GM19025 (cell line): ENCODE measurements around the gene BARX2.
"Not testable (repeated sequence)": the region's sequence is repeated elsewhere in the genome, so short reads cannot be mapped to it uniquely, and the experiment has no call there.

Experiments
- ATAC-seq: cut with Tn5 transposase; IDR thresholded peaks from one replicate; pipeline ENCODE4 v1.9.1; 2021; ENCODE audit warnings: mild to moderate bottlenecking, low read depth, moderate library complexity; ENCODE audit not compliant: unreplicated experiment

The BARX2 gene, protein sequence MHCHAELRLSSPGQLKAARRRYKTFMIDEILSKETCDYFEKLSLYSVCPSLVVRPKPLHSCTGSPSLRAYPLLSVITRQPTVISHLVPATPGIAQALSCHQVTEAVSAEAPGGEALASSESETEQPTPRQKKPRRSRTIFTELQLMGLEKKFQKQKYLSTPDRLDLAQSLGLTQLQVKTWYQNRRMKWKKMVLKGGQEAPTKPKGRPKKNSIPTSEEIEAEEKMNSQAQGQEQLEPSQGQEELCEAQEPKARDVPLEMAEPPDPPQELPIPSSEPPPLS

DNA sequence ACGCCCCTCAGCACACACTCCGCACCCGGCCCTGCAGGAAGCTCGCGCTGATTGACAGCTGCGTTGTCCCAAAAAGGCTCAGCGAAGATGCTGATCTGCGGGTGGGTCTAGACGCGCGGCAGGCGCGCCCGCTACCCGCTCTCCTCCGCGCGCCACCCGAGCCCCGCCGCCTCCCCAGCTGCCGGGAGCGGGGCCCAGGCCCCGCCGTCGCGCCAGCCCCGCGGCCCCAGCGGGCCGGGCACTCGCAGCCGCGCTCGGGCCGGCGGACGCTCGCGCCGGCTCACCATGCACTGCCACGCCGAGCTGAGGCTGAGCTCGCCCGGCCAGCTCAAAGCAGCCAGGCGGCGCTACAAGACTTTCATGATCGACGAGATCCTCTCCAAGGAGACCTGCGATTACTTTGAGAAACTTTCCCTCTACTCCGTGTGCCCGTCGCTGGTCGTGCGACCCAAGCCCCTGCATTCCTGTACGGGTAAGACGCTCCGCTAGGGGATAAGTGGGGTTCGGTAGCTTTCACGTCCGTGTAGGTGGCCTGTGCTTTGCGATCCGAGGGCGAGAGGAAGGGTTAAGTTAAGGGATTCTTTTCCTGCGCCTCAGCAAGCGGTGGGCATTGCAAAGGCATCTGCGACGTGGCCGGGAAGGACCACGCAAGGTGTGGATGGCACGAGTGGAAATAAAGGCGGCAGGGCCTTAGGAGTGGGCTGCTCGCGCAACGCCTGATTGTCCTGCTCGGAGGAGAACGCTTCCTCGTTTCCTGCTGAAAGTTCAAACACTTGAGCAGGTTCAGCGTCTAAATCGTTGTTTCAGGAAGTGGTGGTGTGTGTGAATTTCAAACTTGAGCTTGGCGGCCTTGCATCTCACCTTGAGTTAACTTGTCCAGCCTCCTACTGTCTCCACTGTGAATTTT is at the start of gene BARX2:
TSS of gene BARX2 (plus strand) at position 98 of the 907 bp plus-strand sequence. CDS start at position 286, 188 bp downstream.
- ATAC-seq: no peak

DNA sequence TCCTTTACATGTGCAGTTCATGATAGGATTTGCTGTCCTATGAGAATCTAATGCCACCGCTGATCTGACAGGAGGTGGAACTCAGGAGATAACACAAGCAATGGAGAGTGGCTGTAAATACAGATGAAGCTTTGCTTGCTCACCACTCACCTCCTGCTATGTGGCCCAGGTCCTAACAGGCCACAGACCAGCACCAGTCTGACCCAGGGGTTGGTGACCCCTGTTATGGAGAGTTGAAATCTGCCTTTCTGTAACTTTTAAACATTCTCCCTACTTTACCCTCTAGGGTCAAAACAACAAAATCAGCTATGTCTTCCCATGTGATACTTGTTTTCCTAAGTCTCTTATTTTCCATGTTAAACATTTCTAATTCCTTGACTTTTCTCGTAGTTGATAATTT is 48.7 kb upstream of the BARX2 start:
- ATAC-seq: no peak

DNA sequence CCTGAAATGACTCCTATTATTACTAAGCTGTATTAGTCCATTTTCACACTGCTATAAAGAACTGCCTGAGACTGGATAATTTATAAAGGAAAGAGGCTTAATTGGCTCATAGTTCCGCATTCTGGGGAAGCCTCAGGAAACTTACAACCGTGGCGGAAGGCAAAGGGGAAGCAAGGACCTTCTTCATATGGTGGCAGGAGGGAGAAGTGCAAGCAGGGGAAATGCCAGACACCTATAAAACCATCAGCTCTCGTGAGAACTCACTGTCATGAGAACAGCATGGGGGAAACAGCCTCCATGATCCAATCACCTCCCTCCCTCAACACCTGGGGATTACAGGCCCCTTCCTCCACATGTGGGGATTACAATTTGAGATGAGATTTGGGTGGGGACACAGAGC is 47.9 kb upstream of the BARX2 start:
- not testable (repeated sequence) for ATAC-seq

DNA sequence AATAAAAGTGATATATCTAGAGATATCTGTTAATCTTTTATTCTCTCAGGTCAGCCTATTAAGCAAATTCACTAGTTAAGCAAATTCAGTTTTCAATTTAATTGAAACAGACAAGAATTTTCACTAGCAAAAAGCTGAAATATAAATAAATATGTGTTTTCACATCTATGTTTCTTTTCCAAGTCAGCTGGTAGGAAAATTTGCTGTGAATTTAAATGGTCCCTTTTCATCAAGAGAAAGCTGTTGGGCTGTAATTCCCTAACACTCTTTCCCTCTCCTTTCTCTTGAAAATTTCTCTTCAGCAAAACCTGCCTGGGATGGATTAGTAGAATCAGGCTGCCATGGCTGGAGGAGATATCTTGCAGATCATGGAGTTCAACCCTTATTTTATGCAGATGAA is 46.9 kb upstream of the BARX2 start:
- no peak for ATAC-seq

DNA sequence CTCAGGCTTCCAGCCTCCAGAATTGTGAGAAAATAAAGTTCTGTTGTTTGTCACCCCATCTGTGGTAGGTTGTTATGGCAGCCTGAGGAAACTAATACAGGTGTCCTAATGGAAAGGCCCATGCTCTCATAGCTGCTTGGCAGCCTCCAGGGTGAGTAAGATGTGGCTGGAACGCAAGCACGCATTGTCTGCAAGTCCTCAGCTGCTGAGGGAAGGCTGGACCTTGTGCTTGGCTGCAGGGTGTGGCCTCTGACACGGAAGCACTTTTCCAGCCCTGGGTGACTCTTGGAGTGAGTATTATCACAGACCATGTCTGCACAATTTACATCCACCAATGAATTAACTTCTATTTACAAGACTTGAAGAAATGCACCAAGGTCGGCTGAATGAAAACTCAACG is 44.4 kb upstream of the BARX2 start:
- no peak for ATAC-seq

DNA sequence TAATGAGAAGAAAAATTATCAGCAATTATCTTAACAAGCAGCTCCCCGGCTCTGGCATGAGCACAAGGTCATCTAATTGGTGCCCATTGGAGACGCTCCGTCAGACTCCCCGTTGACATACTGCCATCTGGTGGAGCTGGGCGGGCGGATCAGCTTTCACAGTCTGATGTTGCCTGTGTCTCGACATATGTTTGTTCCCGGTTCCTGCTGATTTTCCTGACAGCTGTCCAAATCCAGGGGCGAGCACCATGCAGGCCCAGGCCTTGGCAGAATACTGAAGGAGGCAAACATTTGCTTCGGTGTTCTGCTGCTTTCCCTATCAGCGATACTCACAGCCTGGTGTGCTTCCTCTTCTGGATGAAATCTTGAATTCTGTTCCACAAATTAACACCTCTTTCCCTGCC is 43.8 kb upstream of the BARX2 start:
- ATAC-seq: no peak

DNA sequence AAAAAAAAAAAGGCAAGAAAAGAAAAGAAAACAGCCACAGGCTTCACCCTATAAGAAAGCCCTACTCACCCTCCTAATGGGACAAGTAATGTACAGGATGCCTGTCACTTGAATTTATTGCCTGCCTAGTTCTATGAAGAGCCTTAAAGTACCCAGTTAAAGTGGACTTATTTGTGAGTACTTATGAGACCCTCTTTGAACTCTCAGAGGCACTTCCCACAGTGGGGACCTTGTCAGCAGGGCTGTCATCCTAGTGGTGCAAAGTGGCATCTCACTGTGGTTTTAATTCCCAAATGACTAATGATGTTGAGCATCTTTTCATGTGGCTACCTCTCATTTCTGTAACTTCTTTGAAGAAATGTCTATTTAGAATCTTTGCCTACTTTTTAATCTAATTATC is 41.8 kb upstream of the BARX2 start:
- ATAC-seq: no peak

DNA sequence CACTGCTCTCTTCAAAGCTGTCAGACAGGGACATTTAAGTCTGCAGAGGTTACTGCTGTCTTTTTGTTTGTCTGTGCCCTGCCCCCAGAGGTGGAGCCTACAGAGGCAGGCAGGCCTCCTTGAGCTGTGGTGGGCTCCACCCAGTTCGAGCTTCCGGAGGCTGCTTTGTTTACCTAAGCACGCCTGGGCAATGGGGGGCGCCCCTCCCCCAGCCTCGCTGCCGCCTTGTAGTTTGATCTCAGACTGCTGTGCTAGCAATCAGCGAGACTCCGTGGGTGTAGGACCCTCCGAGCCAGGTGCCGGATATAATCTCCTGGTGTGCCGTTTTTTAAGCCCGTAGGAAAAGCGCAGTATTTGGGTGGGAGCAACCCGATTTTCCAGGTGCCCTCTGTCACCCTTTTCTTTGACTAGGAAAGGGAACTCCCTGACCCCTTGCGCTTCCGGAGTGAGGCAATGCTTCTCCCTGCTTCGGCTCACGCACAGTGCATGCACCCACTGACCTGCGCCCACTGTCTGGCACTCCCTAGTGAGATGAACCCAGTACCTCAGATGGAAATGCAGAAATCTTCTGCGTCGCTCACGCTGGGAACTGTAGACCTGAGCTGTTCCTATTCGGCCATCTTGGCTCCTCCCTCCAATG is 31.2 kb upstream of the BARX2 start:
- not testable (repeated sequence) for ATAC-seq

DNA sequence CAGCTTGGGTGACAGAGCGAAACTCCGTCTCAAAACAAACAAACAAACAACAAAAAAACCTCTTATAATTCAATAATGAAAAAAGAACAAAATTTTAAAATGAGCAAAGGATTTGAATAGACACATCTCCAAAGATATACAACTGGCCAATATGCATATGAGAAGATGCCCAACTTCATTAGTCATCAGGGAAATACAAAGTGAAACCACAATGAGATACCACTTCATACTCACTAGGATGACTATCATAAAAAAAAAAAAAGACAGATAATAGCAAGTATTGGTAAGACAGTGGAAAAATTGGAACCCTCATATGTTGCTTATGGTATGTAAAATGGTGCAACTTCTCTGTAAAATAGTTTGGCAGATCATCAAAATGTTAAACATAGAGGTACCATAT is 28.7 kb upstream of the BARX2 start:
- no peak for ATAC-seq

DNA sequence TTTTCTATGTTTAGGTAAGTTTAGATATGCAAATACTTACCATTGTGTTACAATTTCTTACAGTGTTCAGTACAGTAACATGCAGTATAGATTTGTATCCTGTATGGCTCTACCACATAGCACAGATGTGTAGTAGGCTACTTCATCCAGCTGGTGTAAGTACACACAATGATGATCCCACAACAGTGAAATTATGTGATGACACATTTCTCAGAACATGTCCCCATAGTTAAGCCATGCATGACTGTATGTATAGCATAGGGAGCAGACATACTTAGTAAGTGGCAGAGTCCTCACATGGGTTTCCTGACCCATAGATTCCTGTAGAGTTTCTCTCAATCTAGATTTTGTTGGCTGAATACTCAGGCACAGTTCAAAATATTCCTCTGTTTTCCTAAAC is 26.8 kb upstream of the BARX2 start:
- ATAC-seq: no peak

DNA sequence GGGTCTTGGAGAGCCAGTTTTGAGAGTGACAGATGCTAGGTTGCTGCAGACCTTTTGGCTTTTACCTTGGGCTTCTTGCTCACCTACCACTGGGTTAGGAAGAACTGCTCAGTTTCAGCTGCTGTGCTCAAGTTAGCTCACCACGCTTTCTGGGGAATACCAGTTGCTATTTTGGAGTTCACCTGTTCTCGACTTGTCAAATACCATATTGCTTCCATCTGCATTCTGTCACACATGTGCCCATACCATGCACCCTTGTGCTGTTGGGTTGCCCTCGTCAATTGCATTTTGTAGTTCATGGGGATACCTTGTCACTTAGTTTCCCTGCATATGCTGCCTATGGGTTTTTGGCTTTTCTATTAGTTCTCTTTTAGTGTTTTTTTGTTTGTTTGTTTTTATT is 23.0 kb upstream of the BARX2 start:
- ATAC-seq: no peak

DNA sequence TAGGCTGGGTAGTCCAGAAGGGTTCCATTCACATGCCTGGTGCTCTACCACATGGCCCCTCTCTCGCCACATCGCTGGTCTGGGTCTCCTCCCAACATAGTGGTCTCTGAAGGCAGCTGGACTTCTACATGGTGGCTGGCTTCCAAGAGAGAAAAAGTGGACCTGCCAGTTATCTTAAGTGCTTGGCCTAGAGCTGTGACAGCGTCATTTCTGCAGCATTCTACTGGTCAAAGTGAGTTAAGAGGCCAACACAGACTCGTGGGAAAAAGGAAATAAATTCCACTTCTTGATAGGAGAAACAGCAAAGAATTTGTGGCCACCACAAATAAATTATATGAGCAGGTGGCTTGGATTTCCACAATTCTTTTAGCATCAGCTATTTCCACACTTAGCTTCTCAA is 21.0 kb upstream of the BARX2 start:
- ATAC-seq: no peak

DNA sequence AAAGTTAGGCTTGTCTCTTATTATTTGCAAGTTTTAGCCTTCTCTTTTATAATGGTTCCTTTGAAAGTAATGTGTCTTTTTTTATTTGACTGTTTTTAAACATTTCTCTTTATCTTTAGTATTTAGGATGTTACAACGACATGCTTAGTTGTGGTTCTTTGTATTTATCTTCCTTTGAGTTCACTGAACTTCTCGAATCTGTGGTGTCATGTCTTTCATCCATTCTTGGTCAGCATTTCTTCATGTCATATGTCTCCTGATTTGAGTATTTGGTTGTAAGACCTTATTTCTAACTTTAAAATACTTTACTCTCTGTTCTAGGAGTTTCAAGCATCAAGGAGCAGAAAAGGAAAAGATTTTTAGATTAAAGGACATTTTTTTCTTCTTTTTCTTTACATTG is 15.9 kb upstream of the BARX2 start:
- no peak for ATAC-seq

DNA sequence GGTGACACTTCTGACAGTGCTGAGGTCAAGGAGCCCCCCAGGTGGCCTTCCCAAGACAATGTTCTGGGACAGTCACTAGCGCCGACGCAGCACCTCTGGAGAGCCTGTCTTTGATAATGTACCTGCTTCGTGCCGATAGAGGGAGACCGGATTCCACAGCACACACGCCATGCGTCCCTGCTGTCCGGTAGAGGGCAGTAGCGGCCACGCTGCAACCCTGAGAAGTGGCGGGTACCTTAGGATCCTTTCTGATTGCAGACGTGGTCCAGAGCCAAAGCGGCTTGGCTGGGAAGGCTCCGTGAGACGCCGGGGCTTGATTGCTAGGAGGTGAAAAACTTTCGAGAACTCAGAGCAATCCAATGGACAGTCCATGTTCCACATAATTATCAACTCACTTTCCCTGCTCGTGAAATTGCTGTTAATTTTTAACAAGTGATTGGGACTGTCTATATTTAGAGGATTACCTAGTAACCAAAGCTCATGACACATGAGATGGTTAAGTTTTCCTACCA is 11.4 kb upstream of the BARX2 start:
- ATAC-seq: peak; percentile 99

DNA sequence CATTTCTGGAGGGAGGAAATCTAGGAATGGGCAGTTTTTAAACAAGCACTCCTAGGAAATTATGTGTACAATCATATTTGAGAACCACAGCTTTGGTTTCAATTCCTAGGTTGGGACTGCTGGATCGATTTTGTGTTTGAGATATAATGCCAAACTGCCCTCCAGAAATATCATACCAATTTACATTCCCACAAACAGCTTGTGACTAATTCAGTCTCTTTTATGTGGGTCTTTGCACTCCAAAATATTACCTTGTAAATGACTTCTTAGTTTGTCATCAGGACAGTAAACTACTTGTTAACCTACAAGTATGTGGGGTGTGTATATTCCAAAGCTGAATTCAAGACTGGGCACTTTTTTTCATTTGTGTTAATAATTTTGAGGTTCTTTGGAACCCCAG is 9.8 kb upstream of the BARX2 start:
- no peak for ATAC-seq

DNA sequence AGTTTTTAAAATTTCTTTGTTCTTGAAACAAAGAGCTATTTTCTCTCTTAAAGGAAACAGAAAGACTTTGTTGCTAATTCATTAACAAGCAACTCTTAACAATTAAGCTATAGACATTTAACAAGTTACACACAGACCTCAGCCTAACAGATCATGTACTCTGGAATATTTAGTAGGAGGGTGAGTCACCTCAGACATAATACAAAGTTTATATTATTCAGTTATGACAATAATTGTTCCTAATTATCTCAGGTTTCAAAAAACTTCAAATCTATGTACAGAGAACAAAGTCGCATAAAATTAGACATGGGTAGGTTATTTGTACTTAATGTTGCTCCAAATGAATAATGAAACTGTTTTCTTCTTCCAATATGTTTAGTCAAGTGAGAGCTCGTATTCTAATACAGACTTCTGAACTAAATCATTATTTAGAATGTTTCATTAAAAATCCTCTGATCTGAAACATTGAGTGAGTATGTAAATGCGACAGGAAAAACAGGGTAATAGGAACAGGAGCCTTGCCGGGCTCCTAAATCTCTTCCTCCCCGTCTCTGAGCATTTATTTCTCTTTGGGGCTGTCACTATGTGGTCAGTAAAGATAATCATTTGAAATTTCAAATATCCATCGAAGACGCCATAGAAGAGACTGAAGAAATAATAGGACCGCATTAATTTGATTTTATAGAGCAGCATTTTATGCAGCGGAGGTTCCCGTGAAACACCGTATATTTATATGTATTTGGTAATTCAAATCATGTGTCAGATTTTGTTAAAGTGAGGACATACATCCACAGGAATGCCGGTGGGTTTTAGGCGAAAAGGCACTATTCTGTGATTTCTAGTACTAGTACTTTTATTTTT is 8.7 kb upstream of the BARX2 start:
- ATAC-seq: no peak

DNA sequence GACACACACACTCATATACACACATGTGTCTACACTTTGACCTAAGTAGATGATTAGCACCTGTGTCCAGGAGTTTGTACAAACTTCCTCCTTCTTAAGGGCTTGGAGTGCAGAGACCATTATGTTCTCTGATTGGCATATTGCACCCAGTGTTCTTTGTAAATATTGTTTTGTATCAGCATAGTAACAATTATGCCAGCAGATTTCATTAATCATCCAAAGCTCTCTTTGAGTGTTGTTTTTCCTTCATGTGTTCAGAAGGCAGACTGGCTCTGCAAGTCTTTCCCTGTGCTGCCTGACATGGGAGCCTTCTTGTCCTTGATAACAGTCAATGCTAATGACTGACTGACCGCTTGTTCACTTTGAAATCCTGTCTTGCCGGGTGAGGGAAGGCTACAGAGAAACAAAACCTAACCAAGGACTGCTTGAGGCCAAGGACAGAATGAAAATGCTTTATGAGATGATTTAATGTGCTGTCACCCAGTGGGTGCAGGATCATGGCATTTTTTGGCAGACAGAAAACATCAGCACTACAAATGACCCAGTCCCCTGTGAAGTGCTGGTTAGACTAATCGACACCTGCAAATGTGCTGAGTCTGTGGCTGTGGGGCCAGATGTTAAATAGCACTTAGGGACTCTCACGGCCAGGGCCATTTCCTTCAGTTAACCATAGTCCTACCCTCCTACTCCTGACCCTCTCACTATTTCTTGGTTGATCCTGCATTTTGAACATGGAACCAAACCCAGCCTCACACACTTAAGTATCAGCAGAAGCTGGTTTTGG is 6.6 kb upstream of the BARX2 start:
- no peak for ATAC-seq

DNA sequence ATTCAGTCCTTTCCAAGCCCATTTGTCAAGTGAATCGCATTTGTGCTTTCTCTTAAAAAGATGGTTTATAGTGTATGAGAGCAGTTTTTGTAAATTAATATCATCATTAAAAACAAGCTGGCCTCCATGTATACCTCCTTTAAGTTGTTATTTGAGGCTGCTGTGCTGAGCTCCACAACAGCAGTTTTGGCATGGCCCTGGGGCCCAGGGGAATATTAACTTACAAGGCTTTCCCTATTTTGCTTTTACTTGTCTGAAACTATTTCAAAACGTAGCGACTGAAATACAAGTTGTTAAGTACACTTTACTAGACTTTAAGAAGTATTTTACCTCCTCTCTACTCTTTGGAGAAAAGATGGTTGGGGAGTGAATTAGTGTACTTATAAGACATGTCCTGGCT is 4.9 kb upstream of the BARX2 start:
- no peak for ATAC-seq
